Measurements from ENCODE around the gene VGF. TPM values are rescaled to one million over a fixed set of nuclear protein-coding genes. Genes with fewer than 3 reads are reported as not detected.
"Not testable (repeated sequence)": the region's sequence is repeated elsewhere in the genome, so short reads cannot be mapped to it uniquely, and the experiment has no call there.

The VGF gene
- total RNA-seq, 1 donor from 2014 or later, result 4.2 TPM

GRCh38 chr7:101207459-101207858 lies 42.1 kb upstream of the VGF start:
- peaks cover 18% of the 10 kb centered on the region for H3K27me3 Mint-ChIP-seq
- H3K36me3 Mint-ChIP-seq, result no peaks in the 10 kb centered on the region
- H3K4me1 Mint-ChIP-seq (ENCODE audit: unreplicated experiment), result no peaks in the 10 kb centered on the region
- no peak overlapping the region for H3K27ac Mint-ChIP-seq
- TF ChIP-seq, protein P1, sequence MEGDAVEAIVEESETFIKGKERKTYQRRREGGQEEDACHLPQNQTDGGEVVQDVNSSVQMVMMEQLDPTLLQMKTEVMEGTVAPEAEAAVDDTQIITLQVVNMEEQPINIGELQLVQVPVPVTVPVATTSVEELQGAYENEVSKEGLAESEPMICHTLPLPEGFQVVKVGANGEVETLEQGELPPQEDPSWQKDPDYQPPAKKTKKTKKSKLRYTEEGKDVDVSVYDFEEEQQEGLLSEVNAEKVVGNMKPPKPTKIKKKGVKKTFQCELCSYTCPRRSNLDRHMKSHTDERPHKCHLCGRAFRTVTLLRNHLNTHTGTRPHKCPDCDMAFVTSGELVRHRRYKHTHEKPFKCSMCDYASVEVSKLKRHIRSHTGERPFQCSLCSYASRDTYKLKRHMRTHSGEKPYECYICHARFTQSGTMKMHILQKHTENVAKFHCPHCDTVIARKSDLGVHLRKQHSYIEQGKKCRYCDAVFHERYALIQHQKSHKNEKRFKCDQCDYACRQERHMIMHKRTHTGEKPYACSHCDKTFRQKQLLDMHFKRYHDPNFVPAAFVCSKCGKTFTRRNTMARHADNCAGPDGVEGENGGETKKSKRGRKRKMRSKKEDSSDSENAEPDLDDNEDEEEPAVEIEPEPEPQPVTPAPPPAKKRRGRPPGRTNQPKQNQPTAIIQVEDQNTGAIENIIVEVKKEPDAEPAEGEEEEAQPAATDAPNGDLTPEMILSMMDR (conservative IDR thresholded peaks at IDR 0.05), result no peak
- H3K4me3 Mint-ChIP-seq, result no peak overlapping the region
- H3K9me3 Mint-ChIP-seq, result no peaks in the 10 kb centered on the region
- DNase-seq (ENCODE audit: extremely low spot score, unreplicated experiment), result no peak

GRCh38 chr7:101206665-101207042 lies 41.3 kb upstream of the VGF start:
- Mint-ChIP-seq H3K4me1 (ENCODE audit: unreplicated experiment) (no peaks in the 10 kb centered on the region), H3K36me3 (no peaks in the 10 kb centered on the region), H3K9me3 (no peaks in the 10 kb centered on the region), H3K27me3 (peaks cover 25% of the 10 kb centered on the region), H3K27ac (no peak overlapping the region), H3K4me3 (no peak overlapping the region)
- TF ChIP-seq, protein P1 (conservative IDR thresholded peaks at IDR 0.05), result no peak
- no peak for DNase-seq (ENCODE audit: extremely low spot score, unreplicated experiment)

DNA sequence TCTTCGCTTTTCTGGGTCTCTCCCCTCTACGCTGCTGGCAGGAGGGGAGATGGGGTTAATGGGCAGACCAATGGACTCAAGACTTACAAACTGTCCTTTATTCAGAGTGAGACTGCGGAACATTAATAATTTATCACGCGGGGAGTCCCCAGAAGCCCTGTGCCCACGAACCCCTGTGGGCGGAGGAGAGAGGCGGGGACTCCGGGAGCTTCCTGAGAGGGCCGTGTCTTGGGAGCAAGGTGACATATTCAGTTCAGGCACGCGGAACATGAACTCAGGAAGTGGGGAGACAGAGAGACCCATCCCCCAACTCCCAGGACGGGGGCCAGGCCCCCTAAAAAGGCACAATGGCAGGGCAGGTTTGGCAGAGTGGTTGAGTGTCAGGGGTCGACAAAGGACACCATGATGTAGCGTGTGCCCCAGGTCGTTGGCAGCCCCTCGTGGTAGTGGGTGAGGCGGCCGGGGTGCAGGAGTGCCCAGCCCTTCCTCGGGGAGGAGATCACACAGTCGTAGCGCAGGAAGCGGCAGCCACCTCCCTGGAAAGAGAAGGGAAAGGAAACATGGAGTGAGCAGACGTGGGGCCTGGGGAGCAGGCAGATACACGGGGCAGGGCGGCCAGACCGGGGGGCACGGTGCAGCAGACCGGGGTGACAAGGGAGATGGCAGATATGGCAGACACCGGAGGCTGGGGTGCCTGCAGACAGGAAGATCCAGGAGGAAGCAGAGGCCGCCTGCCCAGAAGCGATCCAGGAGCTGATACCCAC lies 40.7 kb upstream of the VGF start:
- no peak overlapping the region for H3K27ac Mint-ChIP-seq
- no peaks in the 10 kb centered on the region for H3K4me1 Mint-ChIP-seq (ENCODE audit: unreplicated experiment)
- no peak for DNase-seq (ENCODE audit: extremely low spot score, unreplicated experiment)
- peaks cover 31% of the 10 kb centered on the region for H3K27me3 Mint-ChIP-seq
- H3K4me3 Mint-ChIP-seq, result no peak overlapping the region
- H3K36me3 Mint-ChIP-seq, result no peaks in the 10 kb centered on the region
- TF ChIP-seq, protein P1 (conservative IDR thresholded peaks at IDR 0.05), result no peak
- H3K9me3 Mint-ChIP-seq, result no peaks in the 10 kb centered on the region

GRCh38 chr7:101203740-101204738 lies 38.7 kb upstream of the VGF start:
- H3K9me3 Mint-ChIP-seq, result not testable (repeated sequence)

GRCh38 chr7:101202603-101202918 lies 37.2 kb upstream of the VGF start:
- no peak for DNase-seq (ENCODE audit: extremely low spot score, unreplicated experiment)

More at GRCh38 chr7:101203740-101204738, 38.7 kb upstream of the VGF start:
- DNase-seq (ENCODE audit: extremely low spot score, unreplicated experiment); H3K27ac Mint-ChIP-seq; H3K36me3 Mint-ChIP-seq; H3K4me1 Mint-ChIP-seq (ENCODE audit: unreplicated experiment); H3K4me3 Mint-ChIP-seq: not testable (repeated sequence)
- peaks cover 45% of the 10 kb centered on the region for H3K27me3 Mint-ChIP-seq

More at GRCh38 chr7:101202603-101202918, 37.2 kb upstream of the VGF start:
- Mint-ChIP-seq H3K9me3 (no peaks in the 10 kb centered on the region), H3K27ac (no peak overlapping the region), H3K4me3 (no peak overlapping the region), H3K36me3 (no peaks in the 10 kb centered on the region), H3K4me1 (ENCODE audit: unreplicated experiment) (peaks cover 5% of the 10 kb centered on the region), H3K27me3 (peaks cover 45% of the 10 kb centered on the region)
- TF ChIP-seq, protein P1 (conservative IDR thresholded peaks at IDR 0.05), result no peak
